ENCODE results near the gene PIAS1.
"Not testable (repeated sequence)": the region's sequence is repeated elsewhere in the genome, so short reads cannot be mapped to it uniquely, and the experiment has no call there.

Gene PIAS1

GRCh38 chr15:68201153-68201878 lies 147.2 kb downstream of the PIAS1 start:
- in situ Hi-C loops (cut with HindIII; ENCODE audit: low sequenced_read_pairs) = no loop called here

DNA sequence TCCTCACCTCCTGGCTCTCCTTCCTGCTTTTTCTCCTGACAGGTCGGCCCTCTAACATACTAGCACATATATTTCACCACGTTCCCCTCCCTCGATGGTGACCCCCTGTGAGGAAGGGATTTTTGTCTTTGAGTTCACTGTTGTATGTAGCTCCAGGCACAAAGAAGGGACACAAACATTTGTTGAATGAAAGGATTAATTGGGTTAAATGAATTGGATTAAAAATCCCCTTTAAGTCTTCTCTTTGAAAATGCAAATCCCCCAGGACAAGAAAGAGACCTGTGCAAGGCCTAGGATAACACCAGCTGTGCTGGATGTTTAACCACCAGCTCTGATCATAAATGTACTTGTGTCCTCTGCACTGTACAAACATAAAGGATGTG lies 147.8 kb downstream of the PIAS1 start:
- in situ Hi-C loops (cut with HindIII; ENCODE audit: low sequenced_read_pairs) = no loop called here

GRCh38 chr15:68202994-68203393 lies 148.9 kb downstream of the PIAS1 start:
- in situ Hi-C loops (cut with HindIII; ENCODE audit: low sequenced_read_pairs) = not testable (repeated sequence)

- in situ Hi-C loops (cut with HindIII; ENCODE audit: low sequenced_read_pairs) = no loop called here
Measured at GRCh38 chr15:68203486-68203885, 149.4 kb downstream of the PIAS1 start.

GRCh38 chr15:68203956-68204355 lies 149.8 kb downstream of the PIAS1 start:
- in situ Hi-C loops (cut with HindIII; ENCODE audit: low sequenced_read_pairs) = no loop called here

DNA sequence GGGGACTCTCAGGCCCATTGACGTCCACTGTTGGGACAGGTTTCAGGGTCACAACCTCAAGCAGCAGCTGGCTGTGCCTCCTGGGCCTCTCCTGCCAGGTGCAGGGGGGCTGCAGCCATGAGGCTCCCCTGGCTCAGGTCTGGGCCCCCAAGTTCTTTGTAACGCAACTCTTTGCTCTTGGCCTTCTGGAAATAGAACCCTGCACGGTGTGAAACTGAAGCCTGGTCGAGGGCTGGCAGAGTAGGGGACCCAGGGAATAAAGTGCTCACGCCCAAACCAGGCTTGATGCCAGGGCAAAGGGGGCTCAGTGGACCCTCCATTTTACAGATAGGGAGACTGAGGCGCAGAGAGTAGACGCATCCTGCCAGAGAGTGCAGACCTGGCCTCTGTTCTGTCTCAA lies 150.2 kb downstream of the PIAS1 start:
- in situ Hi-C loops (cut with HindIII; ENCODE audit: low sequenced_read_pairs) = no loop called here

- in situ Hi-C loops (cut with HindIII; ENCODE audit: low sequenced_read_pairs) = no loop called here
Measured at GRCh38 chr15:68204776-68205557, 150.9 kb downstream of the PIAS1 start, which contains the start of gene CALML4. Gene CALML4, minus strand, starts transcription at chr15:68205332. Its CDS starts 85 bp downstream, at chr15:68205247.

DNA sequence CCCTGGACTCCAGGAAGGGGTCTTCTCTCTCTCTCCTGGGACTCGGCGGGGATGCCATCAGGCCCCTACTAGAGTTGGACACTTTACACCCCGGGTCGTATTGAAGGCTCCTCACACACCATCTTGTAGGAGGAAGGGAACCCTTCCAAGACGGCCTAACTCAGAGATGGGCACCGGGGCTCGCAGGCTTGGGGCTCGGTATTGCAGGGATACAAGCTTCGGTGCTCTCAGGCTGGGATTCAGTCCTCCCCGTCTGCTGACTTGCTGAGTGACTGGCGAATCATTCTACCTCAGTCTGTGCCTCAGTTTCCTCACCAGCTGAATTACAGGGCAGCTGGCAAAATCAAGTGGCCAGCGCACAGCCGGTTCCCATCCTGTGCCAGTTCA lies 151.4 kb downstream of the PIAS1 start:
- in situ Hi-C loops (cut with HindIII; ENCODE audit: low sequenced_read_pairs) = no loop called here

GRCh38 chr15:68205954-68206539 lies 151.9 kb downstream of the PIAS1 start:
- in situ Hi-C loops (cut with HindIII; ENCODE audit: low sequenced_read_pairs) = no loop called here

GRCh38 chr15:68206711-68207151 lies 152.6 kb downstream of the PIAS1 start:
- in situ Hi-C loops (cut with HindIII; ENCODE audit: low sequenced_read_pairs) = no loop called here

- in situ Hi-C loops (cut with HindIII; ENCODE audit: low sequenced_read_pairs) = no loop called here
Measured at GRCh38 chr15:68207176-68207935, 153.2 kb downstream of the PIAS1 start.

DNA sequence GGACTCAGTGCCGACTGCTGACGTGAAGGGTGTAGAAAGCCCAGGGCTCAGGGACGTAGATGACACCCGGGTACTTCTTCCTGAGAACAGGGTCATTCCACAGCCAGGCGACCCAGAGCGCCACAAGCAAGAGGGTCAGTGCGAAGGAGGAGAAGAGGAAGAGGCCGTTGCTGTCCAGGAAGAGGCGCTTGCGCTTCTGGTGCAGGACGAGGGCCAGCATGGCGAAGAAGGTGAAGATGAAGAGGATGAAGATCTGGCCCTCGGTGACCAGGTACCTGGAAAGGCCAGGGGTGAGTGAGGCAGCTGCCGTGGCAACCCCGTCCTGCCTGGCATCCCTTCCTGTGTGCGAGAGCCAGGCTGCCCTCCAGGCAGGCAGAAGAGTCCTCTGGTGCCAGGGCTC lies 154.0 kb downstream of the PIAS1 start:
- in situ Hi-C loops (cut with HindIII; ENCODE audit: low sequenced_read_pairs) = no loop called here

DNA sequence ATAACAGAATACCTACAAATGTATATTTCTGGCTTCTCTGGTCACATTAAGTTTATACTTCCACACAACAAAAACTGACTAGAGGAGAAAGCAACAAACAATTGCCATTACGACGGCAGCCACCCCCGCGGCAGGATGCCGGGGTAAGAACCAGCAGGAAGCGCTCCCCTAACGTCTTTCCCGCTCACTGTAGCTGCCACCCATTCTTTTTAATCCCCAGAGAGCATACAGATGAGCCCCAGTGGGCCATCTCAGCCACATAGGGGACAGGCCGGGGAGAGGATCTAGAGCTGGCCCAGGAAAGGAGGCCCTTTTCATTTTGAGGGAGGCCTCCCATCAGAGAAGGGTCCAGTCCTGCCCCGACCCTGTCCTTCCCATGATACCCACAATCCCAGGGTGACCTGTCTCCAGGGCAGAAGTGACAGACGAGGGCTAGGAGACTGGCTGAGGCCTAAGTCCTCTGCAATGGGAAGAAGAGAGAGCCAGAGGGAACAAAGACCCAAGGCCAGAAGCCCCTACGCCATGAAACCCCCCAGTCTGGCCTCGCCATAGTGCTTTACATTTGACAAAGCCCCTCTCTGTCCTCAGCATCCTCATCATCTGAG lies 154.6 kb downstream of the PIAS1 start:
- in situ Hi-C loops (cut with HindIII; ENCODE audit: low sequenced_read_pairs) = no loop called here

DNA sequence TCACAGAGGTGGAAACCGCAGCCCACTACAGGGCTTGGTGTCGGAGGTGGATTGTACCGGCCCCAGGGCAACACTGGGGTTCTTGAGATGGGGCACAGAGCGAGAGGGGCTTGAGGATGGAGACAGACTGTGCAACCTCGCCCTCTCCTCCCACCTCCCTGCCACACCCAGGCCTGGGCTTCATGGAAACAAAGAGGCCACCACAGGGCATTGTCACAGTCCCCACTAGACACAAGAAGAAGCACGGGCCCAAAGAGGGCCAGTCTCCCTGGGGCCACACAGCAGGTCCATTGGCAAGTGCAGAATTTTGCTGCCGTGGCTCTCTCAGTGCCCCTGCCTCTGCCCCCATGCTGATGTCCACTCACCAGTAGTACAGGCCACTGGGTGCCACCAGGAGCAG lies 155.2 kb downstream of the PIAS1 start:
- in situ Hi-C loops (cut with HindIII; ENCODE audit: low sequenced_read_pairs) = no loop called here

GRCh38 chr15:68209735-68210408 lies 155.8 kb downstream of the PIAS1 start:
- in situ Hi-C loops (cut with HindIII; ENCODE audit: low sequenced_read_pairs) = no loop called here

GRCh38 chr15:68210409-68210756 lies 156.3 kb downstream of the PIAS1 start:
- in situ Hi-C loops (cut with HindIII; ENCODE audit: low sequenced_read_pairs) = no loop called here

- in situ Hi-C loops (cut with HindIII; ENCODE audit: low sequenced_read_pairs) = no loop called here
Measured at GRCh38 chr15:68210821-68211655, 156.9 kb downstream of the PIAS1 start.

DNA sequence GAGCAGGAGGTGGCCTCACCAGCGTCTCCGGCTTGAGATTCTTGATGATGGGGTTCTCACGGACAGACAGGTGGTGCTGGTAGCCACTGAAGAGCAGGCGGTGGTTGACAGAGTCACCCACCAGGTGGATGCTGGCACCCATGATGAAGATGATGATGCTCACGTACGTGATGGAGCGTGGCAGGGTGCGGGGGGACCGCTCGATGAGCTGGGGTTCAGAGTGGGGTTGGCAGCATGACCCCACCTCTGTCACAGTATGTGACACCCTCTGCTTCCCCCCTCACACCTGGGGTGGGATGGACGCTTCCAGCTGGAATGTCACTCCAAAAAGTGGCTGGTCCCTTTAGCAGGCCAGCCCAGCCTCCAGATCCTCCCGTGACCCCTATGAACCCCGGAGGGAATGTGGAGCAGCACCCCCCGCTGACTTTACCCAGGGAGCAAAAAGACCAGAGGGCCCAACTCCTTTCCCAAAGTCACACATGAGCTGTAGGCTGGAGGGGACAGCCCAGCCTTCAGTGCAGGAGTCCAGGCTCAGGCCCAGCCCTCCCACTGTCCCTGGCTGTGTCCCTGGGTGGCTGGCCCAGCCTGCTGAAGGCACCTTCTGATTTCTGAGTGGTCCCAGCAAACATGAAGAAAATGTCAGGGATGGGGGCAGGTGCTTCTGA lies 157.7 kb downstream of the PIAS1 start:
- in situ Hi-C loops (cut with HindIII; ENCODE audit: low sequenced_read_pairs) = no loop called here

- in situ Hi-C loops (cut with HindIII; ENCODE audit: low sequenced_read_pairs) = not testable (repeated sequence)
Measured at GRCh38 chr15:68213491-68213845, 159.4 kb downstream of the PIAS1 start.
